GM12865 (cell line): ENCODE results near the gene DYNLRB1.
"Not testable (repeated sequence)": the region's sequence is repeated elsewhere in the genome, so short reads cannot be mapped to it uniquely, and the experiment has no call there.

ENCODE experiments used
- DNase-seq: peaks from one replicate; pipeline ENCODE4 v3.0.0; 2010; ENCODE audit warnings: low read depth
- H3K4me3 ChIP-seq: 2 replicates; pipeline ENCODE4 v1.5.1; 2011; ENCODE audit warnings: mild to moderate bottlenecking, low read depth, low read length, control low read depth
- TF ChIP-seq, protein P1 (sequence below): IDR thresholded peaks from 2 replicates; pipeline ENCODE4 v1.5.1; 2011; ENCODE audit warnings: low read length, control low read depth, low read depth, inconsistent platforms; ENCODE audit not compliant: insufficient read depth; ENCODE audit errors: missing control alignments

DYNLRB1 gene

DNA sequence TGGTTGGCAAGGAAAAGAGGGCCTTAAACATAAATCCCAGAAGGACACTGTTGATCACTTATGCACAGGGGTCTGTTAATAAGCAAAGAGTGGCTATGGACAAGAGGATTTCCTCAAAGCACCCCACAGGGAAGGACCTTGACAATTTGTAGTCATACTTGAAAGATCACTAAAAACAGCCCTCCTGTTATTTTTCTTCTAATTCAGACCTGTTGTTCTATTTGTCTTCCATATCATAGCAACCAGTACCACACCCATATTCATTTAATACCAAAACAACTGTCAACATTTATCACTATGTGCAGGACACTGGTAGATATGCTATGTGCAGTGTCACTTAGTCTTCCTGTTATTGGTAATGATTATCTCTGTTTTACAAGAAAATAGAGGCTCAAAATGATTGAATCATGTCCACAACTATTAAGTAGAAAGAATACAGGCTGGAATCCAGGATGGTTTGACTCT, 3.2 kb upstream of the DYNLRB1 start:
- H3K4me3 ChIP-seq: no peak overlapping the region
- no peak for DNase-seq
- TF ChIP-seq, protein P1, sequence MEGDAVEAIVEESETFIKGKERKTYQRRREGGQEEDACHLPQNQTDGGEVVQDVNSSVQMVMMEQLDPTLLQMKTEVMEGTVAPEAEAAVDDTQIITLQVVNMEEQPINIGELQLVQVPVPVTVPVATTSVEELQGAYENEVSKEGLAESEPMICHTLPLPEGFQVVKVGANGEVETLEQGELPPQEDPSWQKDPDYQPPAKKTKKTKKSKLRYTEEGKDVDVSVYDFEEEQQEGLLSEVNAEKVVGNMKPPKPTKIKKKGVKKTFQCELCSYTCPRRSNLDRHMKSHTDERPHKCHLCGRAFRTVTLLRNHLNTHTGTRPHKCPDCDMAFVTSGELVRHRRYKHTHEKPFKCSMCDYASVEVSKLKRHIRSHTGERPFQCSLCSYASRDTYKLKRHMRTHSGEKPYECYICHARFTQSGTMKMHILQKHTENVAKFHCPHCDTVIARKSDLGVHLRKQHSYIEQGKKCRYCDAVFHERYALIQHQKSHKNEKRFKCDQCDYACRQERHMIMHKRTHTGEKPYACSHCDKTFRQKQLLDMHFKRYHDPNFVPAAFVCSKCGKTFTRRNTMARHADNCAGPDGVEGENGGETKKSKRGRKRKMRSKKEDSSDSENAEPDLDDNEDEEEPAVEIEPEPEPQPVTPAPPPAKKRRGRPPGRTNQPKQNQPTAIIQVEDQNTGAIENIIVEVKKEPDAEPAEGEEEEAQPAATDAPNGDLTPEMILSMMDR: no peak

DNA sequence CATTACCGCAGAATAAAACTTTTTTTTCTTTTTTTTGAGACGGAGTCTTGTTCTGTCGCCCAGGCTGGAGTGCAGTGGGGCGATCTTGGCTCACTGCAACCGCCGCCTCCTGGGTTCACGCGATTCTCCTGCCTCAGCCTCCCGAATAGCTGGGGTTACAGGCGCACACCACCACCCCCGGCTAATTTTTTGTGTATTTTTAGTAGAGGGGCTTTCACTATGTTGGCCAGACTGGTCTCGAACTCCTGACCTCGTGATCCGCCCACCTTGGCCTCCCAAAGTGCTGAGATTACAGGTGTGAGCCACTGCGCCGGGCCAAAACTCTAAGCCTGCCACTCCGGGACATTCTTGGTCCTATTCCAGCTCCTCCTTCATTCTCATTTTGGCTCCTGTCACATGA, 2.2 kb upstream of the DYNLRB1 start:
- not testable (repeated sequence) for H3K4me3 ChIP-seq, DNase-seq

DNA sequence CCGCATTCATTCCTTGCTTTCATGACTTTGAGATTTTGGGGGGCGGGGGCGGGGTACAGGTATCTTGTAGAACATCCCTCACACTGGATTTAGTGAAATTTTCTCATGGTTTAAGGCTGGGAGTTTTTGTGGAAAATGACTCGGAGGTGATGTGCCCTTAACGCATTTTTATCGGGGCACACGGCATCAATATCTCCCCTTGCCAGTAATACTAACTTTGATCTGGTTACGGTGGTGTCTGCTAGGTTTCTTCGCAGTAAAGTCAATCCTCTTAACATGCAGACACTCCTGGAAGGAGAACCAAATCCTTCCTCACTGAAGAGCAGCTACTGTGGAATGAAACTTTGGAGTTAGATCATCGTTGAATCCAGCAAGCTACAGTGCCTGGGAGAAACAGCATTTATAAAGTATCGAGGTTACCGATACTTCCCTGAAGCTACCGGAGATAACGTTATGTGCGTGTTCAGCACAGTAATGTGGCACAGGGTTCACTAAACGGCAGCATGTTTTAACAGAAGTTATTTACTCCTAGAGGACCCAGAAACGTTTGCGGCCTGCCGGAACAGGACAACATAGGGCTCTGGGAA, 1.2 kb upstream of the DYNLRB1 start:
- TF ChIP-seq, protein P1: no peak
- peak overlapping the region; percentile 62 for H3K4me3 ChIP-seq
- DNase-seq: no peak

DNA sequence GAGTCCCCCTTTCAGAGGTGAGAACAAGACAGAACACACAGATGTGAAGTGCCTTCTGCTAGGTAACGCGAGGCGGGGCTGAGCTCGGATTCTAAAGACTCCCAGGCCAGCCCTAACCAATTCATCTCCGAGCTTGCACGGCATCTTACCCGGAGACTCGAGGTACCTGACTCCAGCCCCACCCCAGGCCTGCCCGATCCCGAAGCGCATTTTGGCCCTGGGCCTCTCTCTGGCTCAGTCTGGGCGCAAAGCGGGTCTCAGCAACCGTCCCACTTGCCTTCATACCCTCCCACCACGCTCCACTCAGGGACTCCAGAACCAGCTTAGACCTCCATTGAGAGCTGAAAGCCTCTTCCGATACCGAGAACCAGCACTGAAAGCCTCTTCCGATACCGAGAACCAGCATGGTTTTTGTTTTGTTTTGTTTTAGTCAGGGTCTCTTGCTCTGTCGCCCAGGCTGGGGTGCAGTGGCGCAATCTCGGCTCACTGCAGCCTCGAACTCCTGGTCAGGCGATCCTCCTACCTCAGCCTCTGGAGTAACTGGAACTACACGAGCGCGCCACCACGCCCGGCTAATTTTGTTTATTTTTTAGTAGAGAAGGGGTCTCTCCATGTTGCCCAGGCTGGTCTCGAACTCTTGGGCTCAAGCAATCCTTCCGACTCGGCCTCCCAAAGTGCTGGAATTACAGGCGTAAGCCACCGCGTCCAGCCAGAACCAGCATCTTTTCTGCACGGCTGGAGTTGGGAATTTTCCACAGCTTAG, 557 bp upstream of the DYNLRB1 start:
- TF ChIP-seq, protein P1: no peak
- DNase-seq: peak; percentile 93
- peak overlapping the region; percentile 62 for H3K4me3 ChIP-seq

DNA sequence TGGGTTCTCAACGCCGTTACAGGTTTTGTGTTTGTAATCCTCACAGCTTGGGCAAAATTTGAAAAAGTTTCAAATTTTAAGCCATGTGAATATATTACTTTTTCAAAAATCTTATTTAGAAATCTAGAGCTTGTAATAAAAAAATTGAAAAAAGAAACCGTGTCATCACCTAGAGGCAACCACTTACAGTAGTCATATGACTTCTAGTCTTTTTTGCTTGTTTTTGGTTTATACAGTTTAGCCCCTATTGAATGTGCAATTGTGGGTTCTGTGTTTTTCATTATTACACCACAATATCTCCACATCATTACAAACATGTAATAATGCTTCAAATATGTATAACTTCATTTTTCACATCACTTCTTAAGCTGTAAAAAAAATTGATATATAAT, 888 bp downstream of the DYNLRB1 start:
- TF ChIP-seq, protein P1: no peak
- no peak for DNase-seq
- H3K4me3 ChIP-seq: peak overlapping the region; percentile 62

DNA sequence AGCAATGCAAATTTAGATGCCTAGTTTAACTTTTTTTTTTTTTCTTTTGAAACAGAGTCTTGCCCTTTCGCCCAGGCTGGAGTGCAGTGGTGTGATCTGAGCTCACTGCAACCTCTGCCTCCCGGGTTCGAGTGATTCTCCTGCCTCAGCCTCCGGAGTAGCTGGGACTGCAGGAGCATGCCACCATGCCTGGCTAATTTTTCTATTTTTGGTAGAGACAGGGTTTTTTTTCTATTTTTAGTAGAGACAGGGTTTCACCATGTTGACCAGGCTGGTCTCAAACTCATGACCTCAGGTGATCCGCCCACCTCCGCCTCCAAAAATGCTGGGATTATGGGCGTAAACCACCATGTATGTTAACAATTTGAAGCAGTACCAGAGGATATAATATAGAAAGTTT, 2.6 kb downstream of the DYNLRB1 start:
- DNase-seq, H3K4me3 ChIP-seq: not testable (repeated sequence)

DNA sequence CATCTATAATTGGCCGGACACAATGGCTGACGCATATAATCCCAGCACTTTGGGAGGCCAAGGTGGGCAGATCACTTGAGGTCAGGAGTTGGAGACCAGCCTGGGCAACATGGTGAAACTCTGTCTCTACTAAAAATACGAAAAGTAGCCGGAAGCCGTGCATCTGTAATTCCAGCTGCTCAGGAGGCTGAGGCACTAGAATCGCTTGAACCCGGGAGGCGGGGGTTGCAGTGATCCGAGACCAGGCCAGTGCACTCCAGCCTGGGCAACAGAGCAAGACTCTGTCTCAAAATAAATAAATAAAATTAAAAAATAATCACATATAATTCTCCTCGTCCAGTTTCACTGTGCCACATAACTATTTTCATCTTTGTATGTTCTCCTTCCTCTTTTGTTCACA, 3.6 kb downstream of the DYNLRB1 start:
- not testable (repeated sequence) for H3K4me3 ChIP-seq, DNase-seq

DNA sequence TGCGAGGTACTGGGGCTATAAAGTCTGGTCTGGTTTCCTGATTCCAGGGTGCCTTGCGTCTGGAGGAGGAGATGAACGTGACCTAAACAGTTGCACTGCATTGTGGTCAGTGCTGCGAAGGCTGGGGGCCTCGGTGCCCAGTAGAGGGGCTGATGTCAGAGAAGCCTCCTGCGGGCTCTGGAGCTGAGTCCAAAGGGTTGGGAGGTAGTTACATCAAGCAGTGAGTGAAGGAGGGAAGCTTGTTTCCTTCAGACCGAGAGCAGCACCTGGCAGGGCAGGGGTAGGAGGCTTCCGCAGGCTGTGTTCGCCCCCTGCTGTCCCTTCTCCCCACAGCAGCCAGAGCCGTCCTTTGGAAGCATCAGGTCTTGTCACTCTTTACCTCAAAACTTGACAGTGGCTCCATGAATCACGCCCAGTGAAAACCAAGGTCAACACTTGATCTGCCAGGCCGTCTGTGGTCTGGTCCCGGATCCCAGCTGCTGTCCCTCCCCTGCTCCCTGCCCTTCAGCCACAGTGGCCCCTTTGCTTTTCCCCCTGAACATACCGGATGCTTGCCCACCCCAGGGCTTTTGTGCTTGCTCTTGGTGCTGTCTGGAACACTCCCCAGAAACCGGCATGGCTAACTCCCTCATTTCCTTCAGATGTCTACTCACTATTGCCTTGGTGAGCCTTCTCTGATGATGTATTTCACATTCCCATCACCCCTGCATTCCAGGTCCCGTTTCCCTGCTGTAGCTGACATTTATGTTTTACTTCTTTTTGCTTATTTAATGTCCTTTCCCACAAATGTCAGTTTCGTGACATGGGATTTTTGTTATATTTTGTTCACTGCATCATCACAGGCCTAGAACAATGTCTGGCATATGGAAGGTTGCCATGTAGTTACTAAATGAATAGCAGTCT, 7.0 kb downstream of the DYNLRB1 start:
- TF ChIP-seq, protein P1: peak; percentile 74
- H3K4me3 ChIP-seq: no peak overlapping the region
- DNase-seq: peak; percentile 80
